ENCODE results near the gene UBE4A. TPM values are rescaled to one million over a fixed set of nuclear protein-coding genes. Genes with fewer than 3 reads are reported as not detected.

Gene UBE4A
- total RNA-seq, 1 donor, result 74.8 TPM

DNA sequence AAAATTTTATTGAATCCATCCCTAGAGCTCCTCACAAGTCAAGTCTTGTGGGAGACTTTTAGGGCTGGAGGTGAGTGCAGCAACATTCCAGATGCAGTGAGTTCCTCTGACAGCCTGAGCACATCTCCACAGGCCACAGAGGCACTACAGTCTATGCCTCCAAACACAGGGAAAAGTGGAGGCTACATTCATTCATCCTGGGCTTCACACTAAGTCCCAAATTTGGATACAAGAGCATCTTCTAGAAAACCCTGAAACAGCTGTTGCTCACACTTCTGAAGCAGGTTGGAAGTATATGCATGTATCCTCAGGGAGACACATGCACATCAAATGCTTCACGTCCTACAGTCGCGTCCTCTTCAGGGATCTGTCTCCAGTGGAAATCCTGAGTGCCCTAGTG lies 18.1 kb upstream of the UBE4A start:
- H3K4me3 ChIP-seq (ENCODE audit: low read depth, low read length), result no peak overlapping the region
- DNase-seq (ENCODE audit: low read depth), result no peak
- no peak for TF ChIP-seq CTCF (IDR thresholded peaks at IDR 0.05; ENCODE audit: insufficient read depth, low read length)

- DNase-seq (ENCODE audit: low read depth), result no peak
- TF ChIP-seq CTCF (IDR thresholded peaks at IDR 0.05; ENCODE audit: insufficient read depth, low read length), result no peak
- H3K4me3 ChIP-seq (ENCODE audit: low read depth, low read length), result no peak overlapping the region
Measured at GRCh38 chr11:118341815-118342489, 17.4 kb upstream of the UBE4A start.

DNA sequence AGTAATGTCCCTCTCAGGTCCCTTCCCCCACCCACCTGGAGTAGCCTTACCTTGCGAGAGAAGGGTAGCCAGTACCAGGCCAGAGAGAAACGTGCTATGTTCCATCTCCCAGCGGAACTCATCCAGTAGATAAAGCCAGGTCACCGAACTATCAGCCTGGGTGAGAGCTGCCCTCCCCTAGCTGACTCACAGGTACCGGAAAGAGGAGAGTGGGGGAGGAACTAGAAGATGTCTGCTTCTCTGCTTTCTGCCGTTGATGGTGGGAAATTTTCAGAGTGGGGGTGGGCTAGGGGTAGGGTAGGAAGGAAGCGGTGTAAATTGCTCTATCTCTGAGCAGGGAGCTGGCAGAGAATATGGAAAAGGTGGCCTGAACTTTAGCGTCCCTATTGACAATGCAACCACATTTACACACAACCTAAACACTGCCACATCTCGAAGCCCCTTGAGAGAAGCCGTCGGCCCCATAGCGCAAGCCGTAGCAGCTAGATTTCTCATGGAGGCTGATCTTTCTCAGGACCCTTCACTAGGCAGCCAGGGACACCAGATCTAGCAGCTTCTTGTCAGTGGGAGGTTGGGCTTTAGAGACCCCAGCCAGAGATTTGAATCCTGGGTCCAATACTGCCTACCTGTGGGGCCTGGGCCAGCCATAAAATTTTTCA lies 16.8 kb upstream of the UBE4A start, which contains the start of gene CD3D:
Gene CD3D, minus strand, starts transcription at position 203 of the 659 bp plus-strand sequence. Its CDS starts 98 bp downstream, at position 105.
- no peak for DNase-seq (ENCODE audit: low read depth)
- H3K4me3 ChIP-seq (ENCODE audit: low read depth, low read length), result no peak within 1 kb of the TSS
- TF ChIP-seq CTCF (IDR thresholded peaks at IDR 0.05; ENCODE audit: insufficient read depth, low read length), result no peak

DNA sequence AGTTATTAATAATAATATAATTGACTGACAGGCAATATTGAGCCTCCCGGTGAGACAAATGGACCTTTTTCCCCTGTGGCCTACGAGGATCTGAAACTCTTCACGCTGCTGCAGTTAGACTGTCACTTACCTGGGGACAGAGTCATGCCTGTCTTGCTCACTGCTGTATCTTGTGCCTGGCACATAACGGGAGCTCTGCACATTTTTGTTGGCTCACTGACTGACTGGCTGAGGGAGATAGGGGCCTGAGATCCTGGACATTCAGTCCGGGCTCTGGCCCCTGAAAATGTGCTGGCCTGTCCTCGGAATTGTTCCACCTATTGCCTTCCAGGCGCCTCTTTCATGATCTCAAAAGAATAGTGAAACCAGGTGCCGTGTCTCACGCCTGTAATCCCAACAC lies 16.2 kb upstream of the UBE4A start:
- no peak for DNase-seq (ENCODE audit: low read depth)
- no peak overlapping the region for H3K4me3 ChIP-seq (ENCODE audit: low read depth, low read length)
- no peak for TF ChIP-seq CTCF (IDR thresholded peaks at IDR 0.05; ENCODE audit: insufficient read depth, low read length)

GRCh38 chr11:118343981-118344515 lies 15.4 kb upstream of the UBE4A start, which contains the start of gene CD3G:
Gene CD3G, plus strand, starts transcription at chr11:118344344. Its CDS starts 80 bp downstream, at chr11:118344424.
- DNase-seq (ENCODE audit: low read depth), result no peak
- no peak within 1 kb of the TSS for H3K4me3 ChIP-seq (ENCODE audit: low read depth, low read length)
- TF ChIP-seq CTCF (IDR thresholded peaks at IDR 0.05; ENCODE audit: insufficient read depth, low read length), result no peak

DNA sequence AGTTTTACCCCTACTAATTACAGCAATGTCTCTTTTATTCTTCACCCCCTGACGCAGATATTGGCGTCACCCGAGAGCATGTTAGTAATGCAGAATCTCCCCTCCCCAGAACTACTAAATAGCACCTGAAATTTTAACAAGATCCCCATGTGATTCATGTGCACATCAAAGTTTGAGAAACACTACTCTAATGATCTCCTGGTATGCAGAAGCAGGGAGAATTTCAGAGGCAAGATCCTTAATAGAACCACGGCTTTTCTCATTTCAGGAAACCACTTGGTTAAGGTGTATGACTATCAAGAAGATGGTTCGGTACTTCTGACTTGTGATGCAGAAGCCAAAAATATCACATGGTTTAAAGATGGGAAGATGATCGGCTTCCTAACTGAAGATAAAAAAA lies 9.9 kb upstream of the UBE4A start:
- TF ChIP-seq CTCF (IDR thresholded peaks at IDR 0.05; ENCODE audit: insufficient read depth, low read length), result no peak
- DNase-seq (ENCODE audit: low read depth), result no peak
- H3K4me3 ChIP-seq (ENCODE audit: low read depth, low read length), result no peak overlapping the region
